ENCODE measurements around the gene GALNT9.

Gene GALNT9

GRCh38 chr12:132276827-132277373 lies 52.5 kb downstream of the GALNT9 start:
- no peak for TF ChIP-seq CTCF (IDR thresholded peaks at IDR 0.05; ENCODE audit: low read depth, low read length)
- H3K4me3 ChIP-seq (ENCODE audit: low read depth, low read length) = no peak overlapping the region

- no peak overlapping the region for H3K4me3 ChIP-seq (ENCODE audit: low read depth, low read length)
- TF ChIP-seq CTCF (IDR thresholded peaks at IDR 0.05; ENCODE audit: low read depth, low read length) = no peak
These were observed 53.1 kb downstream of the GALNT9 start for GRCh38 chr12:132276066-132276826.

GRCh38 chr12:132275631-132276030 lies 53.8 kb downstream of the GALNT9 start:
- TF ChIP-seq CTCF (IDR thresholded peaks at IDR 0.05; ENCODE audit: low read depth, low read length) = no peak
- H3K4me3 ChIP-seq (ENCODE audit: low read depth, low read length) = no peak overlapping the region

- H3K4me3 ChIP-seq (ENCODE audit: low read depth, low read length) = no peak overlapping the region
- TF ChIP-seq CTCF (IDR thresholded peaks at IDR 0.05; ENCODE audit: low read depth, low read length) = no peak
These were observed 54.3 kb downstream of the GALNT9 start for GRCh38 chr12:132275110-132275531.

- H3K4me3 ChIP-seq (ENCODE audit: low read depth, low read length) = no peak overlapping the region
- no peak for TF ChIP-seq CTCF (IDR thresholded peaks at IDR 0.05; ENCODE audit: low read depth, low read length)
These were observed 55.4 kb downstream of the GALNT9 start for GRCh38 chr12:132273992-132274334.

- H3K4me3 ChIP-seq (ENCODE audit: low read depth, low read length) = no peak overlapping the region
- no peak for TF ChIP-seq CTCF (IDR thresholded peaks at IDR 0.05; ENCODE audit: low read depth, low read length)
These were observed 56.7 kb downstream of the GALNT9 start for GRCh38 chr12:132272711-132273110.

GRCh38 chr12:132271755-132272092 lies 57.7 kb downstream of the GALNT9 start:
- no peak for TF ChIP-seq CTCF (IDR thresholded peaks at IDR 0.05; ENCODE audit: low read depth, low read length)
- H3K4me3 ChIP-seq (ENCODE audit: low read depth, low read length) = no peak overlapping the region
